ENCODE data around the gene ITPRID2. TPM values are rescaled to one million over a fixed set of nuclear protein-coding genes. Genes with fewer than 3 reads are reported as not detected.

The ITPRID2 gene
- total RNA-seq = 191 and 211 TPM in 2 replicates

DNA sequence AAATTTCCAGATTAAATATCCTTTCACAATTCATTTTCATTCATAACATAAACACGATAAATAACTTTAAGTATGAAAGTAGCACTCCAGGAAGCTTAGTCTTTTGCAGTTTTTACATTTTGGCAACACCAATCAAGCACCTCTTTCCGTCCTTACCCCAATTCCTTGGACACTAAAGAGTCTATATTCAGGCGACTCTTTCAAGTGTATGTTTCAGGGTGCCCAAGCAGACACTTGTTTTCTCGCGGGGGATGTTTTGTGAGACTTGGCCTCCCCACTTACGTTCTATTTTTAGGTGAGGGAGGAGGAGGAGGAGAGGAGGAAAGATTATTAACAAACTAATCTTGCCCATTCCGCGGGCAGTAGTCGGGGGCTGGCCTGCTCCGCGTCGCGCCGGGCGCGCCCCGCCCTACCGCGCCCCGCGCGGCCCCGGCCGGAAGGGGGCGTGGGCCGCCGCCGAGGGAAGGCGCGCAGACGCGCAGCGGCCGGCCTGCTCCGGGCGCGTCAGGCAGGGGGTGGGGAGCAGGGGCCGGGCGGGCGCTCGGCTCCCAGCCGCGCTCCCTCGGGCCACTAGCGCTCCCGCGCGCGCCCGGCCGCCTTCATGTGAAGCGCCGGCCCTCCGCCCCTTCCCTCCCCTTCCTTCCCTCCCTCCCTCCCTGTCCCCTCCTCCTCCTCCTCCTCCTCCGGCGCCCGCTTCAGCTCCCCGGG is at the start of gene ITPRID2:
ITPRID2 (plus strand) TSS at position 473 of the 708 bp plus-strand sequence. CDS start 337 bp downstream, outside the sequence.
- DNase-seq = peak; percentile 93

DNA sequence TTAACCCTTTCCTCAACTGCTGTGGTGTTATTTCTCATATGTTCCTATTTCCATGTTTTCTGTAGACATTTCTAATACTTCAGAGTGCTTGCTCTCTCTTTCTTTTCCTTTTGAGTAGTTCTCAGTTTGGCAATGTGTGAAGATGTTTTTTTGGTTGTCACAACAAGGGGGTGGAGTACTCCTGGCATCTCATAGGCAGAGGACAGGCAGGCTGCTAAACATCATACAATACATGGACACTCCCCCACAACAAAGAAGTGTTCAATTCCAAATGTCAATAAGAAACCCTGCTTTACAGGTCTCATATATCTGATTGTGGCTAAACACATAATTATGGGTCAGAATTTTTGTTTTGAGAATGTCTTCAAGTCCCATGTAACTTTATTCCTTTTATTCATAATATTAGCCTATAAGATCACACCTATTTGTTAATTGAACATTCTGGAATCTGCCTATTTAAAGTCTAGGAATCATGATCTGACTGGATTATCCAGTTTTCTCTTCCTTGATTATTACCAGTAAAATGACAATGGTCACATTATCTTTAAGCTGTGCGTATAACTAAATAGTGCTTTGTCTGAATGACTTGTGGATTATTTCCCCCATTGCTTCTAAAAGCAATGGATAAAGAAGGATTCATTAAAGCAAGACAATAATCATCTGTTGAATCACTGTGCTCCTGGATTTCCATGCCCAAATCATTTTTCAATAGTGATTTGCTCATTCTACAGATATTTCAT is 46.8 kb upstream of the ITPRID2 start:
- no peak for DNase-seq

DNA sequence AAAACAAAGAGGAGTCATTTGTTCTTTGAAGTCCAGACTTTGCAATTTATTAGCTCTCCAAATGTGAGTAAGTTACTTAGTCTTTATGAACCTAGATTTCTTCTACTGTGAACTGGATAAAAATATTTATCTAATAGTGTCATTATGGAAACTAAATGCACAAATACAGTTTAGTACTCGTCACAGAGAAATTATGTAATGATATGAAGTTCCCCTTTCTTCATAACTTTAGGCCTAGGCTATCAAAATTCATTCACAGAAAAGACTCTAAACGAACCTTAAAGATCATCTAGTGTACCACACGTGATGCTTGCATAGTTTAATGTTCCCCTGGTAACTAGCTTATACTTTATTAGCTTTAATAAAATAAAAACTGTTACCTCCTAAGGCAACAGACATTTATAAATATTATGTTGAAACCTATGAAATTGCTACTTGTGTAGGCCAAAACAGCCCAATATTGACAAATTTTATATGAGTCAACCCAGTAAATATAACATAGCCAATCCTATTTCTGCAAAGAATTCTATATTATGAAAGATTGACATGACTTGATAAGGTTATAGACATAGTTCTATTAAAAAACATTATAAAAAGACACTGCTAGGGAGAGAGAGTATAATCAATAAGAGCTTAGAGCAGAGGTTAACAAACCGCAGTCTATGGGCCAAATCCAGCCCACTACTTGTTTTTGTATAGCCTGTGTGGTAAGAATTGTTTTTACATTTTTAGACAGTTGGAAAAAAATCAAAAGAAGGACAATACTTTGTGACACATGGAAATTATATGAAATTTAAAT is 44.9 kb upstream of the ITPRID2 start:
- DNase-seq = no peak

DNA sequence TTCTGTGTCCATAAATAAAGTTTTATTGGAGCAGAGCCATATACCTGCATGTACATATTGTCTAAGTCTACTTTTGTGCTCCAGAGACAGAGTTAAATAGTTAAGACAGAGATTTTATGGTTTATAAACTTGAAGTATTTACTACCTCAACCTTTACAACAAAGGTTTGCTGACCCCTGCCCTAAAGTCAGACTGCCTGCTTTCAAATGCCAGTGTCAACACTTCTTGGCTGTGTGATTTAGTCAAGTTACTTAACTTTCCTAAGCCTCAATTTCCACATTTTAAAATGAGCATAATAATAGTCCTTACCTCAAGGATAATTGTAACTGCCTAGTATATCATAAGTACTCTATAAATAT is 44.4 kb upstream of the ITPRID2 start:
- no peak for DNase-seq

DNA sequence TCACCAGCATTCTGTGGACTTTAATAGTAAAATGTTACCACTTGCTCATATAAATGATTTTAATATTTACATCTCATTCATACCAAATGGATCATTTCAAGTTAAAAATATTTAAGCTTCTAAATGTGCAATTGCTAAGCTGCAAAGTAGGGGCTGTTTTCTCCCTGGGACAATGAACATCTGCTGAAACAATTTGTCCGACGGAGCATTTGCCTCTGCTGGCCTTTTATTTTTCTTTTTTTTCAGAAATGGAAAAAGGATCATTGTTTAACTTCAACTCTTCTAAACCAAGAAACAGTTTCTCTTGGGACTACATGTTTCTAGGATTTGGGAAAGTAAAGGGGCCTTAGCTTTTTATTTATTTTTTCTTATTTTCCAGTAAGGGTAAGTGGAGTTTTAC is 43.8 kb upstream of the ITPRID2 start:
- no peak for DNase-seq

DNA sequence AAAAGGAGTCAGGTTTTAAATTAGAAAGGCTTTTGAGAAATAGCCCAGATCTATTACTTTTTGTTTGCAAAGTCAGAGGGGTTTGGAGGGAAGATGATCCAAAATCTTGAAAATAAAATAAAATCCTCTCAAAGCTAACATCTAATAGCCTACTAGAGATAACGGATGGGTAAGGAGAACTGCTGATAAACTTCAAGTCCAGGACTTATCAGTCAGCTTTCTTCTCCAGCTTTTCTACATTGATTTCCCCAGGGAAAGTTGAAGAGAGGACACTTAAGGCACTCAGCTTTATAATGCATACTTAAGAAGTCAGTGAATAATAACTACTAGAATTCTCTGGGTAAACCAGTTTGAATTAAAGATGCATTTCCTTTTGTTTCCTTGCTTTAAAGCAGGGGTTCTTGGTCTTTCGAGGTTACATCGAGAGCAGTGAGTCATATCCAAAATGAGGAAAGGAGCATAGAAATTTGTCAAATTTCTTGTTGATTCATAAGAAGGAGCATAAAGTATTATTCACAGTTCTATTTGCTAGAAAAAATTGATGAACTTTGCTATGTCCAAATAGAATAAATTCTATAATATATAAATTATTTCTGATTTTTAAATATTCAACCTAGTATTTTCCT is 43.2 kb upstream of the ITPRID2 start:
- DNase-seq = no peak

DNA sequence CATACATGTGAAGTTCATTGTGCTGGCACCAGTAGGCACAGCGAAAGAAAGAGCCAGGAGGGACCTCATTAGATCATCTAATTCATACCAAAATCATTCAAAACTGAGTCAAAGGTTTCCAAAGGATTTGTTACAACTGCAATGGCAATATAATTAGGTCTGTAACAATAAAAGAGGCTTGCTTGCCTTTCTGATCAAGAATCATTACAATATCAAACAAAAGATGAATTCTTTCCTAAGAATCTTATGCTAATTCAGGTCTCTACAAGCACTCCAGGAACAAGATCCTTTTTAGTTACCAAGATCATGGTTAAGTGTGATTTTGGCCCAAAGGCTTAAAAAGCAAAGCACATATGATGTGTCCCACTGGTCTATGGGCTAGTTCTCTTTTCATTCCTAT is 41.9 kb upstream of the ITPRID2 start:
- no peak for DNase-seq

DNA sequence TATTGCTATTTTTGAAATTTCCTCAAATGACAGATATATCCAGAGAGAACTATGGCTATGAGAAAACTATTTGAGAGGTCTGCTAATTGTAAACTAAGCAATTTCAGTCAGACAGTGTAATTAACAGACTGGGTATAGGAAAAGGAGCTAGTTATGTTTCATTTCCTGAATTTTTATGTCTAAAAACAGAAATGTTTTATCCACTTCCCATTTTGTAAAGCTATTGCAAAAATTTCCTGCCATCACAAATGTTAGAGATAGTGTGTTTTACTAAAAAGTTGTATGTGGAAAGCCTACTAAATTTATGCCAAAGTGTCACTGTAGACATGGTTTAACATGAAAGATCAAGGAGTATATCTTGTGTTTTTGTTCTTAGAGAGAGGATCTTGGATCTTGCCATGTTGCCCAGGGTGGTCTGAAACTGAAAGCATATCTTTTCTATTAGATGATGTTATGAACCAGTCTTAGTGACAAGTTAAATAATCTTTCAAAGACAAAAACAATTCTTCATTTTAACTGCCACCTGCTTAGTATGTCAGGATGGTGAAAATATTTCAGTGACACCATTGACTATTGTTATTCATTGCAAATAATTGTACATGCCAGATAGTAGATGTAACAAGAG is 40.5 kb upstream of the ITPRID2 start:
- peak; percentile 9 for DNase-seq

DNA sequence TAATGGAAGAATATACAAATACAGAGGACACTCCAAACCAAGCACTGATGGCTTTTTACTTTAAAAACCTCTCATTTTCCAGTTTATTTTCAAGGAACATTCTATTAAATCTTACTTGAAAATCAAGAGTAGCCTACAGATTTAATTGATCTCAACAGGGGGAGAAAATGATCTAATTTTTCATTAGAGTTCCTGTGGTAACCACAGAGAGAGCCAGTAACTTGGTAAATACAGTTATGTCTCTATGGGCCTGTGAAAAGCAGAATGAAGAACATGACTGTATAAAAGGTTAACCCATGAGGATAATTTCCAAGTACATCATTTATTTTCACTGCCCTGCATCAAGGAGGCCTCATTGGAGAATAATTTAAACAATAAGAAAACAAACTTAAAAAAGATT is 39.8 kb upstream of the ITPRID2 start:
- no peak for DNase-seq

DNA sequence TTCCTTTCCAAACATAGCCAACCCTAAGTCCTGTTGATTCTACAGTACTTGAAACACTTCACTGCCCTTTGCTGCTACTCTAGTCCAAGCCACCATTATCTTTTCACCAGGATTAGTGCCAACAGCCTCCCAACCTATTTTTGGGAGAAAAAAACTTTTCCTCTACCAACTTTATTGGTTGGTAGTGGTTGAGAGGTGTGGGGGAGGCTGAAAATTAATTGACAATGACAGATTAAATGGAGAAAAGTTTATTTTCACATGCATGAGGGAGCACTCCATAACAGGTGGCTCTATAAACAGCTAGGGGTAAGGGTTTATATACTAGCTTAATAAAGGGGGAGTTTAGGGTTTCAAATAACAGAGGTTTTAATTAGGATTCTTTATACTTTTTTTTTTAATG is 37.8 kb upstream of the ITPRID2 start:
- no peak for DNase-seq

DNA sequence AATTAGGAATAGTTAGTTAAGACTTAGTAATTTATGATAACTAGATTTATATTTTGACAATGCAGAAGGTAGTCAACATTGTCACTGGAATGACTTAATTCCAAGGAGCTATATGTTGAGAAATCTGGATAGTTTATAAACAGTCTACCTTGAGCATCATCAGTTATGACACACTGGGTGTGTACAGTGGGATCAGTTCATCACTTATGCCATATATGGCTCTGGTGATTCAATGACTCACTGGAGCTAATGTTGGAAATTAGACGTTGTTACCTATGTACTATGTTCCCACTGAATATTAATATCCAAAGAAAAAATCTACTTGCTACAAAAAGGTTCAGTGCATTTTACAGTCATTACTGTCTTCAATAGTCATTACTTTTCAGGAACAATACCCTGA is 34.0 kb upstream of the ITPRID2 start:
- DNase-seq = no peak

DNA sequence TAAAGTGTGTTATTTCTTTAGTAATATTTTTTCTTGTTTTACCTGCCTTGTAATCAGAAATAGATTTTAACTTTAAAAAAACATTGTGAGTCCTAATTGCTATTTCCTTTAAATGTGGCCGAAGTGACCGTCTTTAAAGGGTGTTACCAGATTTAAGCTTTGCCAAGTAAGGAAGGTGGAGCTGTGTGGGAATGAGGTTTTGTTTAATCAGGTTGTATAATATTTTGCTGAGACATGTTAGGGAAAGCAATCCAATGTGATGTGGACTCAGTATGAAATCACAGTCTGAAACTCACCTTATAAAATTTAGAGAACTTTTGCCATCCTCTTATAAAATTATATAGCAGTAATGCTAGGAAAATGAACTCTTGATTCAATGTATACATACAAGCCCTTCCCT is 32.9 kb upstream of the ITPRID2 start:
- DNase-seq = no peak

DNA sequence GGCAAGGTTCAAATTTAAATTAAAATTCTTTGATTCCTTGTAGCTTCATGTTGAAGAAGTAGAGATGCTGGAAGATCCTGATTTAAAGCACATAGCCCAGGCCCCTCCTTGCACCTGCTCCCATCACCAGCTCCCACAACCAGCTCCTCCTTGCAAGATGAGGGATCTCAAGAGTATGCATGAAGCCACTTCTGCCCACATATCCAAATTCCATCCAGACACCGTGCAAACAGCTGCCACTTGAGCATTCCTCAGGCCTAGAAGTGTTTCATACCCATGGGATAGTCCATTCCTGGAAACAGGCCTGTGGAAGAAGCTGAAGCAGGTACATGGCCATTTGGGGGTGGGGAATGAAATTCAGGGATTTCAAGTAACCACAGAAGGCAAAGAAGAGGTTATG is 32.4 kb upstream of the ITPRID2 start:
- no peak for DNase-seq

DNA sequence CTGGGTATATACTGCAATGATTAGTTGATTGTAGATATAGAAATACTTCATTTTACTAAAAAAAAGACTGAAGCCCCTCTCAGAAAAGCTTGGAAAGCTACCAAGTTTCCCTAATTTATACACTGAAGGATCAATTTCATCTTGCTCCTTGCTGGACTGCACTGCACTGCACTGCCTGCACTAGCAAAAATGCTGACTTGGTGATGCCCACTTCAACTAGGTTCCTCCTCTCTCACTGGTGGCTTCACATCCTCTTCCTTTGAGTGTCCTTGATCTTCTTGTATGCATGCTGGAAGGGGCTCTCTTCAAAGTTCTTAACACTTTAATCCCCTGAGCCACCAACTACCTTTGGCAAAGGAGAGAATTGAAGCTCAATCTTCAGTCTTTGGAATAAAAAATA is 31.7 kb upstream of the ITPRID2 start:
- DNase-seq = no peak

DNA sequence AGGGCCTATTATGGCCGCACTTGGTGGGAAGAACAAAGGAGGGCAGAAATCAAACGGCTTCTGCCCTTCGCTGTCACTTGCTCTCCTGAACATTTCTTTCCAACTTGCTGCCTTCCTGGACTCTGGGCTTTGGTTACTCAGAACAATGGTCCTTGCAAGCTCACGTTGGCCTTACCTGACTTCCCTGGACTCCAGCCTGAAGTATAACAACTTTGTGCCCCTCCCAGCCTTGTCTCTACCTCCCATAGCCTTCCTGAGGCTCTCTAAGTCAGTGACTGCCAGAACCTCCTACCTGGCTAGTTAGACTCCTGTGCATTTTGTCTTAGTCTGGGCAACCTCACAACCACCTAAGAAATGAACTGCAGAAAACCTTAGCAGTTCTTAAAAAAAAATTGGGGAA is 30.2 kb upstream of the ITPRID2 start:
- no peak for DNase-seq

DNA sequence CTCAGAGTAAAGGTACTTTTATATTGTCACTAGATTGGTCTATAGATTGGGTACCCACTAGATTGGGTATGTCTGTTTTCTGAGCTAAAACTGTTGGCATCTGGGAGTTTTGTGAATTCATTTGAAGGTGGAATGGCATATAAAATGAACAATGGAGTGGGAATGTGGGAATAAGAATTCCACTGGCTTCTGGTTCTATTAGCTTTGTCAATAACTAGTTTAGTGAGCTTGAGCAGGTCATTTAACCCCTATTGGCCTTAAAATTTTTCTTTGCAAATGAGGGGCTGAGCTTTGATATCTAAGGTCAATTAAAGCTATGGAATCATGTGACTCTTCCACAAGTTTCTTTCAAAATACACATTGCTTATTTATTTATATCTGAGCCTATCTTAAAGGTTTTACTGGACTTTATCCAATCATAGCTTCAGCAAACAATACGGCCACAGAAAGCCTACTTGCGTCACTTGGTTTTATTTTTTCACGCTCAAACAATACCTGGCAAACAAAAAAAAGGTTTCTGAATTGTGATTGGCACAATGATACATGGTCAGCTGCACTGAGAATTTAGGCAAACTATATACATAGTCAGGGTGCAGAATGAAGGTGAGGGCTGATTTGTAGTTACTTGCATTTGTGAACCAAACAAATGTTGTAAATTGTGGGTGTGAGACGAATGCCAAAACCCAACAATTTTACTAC is 28.8 kb upstream of the ITPRID2 start:
- DNase-seq = no peak

DNA sequence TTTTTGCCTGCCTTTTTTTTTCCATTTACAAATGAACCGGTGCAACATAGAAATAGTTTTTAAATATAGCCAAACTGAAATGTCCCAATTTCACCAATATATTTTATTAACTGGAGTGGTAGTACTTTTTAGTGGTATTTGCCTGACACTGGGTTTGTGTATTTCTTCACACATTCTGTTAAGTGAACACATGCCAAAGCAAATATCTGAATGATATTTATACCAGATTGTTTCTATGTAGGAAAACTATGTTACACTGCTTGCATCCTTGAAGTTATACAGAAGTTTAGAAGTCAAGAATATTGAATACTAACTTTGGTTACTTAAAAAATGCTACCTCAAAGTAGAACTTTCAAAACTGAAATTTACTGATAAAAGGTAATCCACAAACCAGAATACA is 19.4 kb upstream of the ITPRID2 start:
- DNase-seq = no peak

DNA sequence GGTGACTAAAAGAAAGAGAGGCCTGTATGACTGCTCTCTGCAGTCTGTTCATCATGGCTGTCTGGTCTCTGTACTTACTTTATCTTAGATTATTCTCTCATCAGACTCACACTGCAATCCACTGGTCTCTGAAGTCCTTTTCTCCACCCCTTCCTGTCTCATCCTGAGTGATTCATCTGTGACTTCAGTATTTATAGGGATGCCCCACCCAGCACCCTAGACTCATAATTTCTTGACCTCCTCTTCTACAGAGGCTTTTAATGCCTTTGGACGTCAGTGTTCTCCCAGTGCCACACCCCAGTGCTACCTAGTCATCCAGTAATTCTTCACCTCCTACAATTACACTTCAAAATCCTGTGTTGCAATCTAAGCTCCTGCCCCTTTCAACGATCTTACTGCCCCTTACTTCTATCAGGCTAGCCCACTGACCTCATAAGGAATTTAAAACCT is 14.9 kb upstream of the ITPRID2 start:
- DNase-seq = peak; percentile 30

DNA sequence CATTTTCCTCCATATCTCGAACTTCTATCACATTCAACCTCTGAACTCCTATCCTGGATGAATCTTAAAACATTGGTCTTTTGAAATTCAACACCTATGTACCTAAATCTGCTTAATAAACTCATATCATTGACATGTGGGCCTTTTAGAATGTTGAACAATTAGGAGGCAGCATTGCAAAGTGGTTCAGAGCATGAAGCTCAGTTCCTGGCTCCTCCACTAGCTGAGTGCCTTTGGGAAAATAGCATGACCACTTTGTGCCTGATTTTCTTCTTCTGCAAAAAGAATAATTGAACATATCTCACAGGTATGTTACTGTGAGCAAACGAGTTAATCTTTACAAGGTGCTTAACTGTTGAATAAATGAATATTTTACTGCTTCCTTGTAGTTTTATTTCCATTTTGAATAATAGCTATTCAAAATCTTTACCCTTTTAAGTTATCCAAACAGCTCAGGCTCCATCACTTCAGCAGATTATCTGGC is 14.3 kb upstream of the ITPRID2 start:
- no peak for DNase-seq

DNA sequence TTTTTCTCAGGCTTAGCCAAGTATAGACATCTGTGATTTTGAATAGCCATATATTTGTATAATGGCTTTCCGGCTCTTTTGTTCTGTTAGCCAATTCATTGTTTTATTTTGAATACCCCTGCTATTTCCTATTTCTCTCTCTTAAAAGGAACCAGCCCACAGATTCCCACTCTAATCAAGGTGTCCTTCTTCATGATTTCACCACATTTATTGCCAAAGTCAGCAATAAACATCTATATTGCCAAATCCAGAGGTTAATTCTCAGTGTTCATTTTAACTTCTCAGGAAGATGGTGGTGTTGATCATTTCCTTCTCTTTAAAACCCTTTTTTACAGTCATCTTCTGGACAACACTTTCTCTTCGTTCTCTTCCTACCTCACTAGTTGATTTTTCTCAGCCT is 13.1 kb upstream of the ITPRID2 start:
- DNase-seq = peak; percentile 62

DNA sequence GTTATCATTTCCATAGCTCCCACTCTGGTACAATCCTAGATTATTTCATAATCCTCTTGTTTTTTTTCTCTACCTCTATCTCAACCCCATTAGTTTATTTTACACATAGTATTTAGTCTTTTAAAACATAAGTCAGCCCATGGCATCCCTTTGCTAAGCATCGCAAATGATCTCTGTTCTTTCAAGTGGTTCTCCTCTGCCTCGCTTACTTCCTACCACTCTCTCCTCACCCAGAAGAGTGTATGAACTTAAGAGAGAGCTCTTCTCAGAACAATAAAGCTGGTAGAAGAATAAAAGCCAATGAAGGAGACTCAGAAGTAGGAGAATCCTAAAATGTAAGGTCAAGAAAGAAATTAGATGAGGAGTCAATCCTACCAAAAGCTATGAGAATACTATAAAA is 12.2 kb upstream of the ITPRID2 start:
- DNase-seq = no peak
